SHP77 (cell line): ENCODE measurements around the gene NSG2.
A peak's percentile ranks its signal among the peaks of the same experiment; 100 is the strongest.

Experiments
- DNase-seq, 2 experiments: peaks; one replicate each; lab custom pipeline; 2025; lab: John Stamatoyannopoulos, UW

Gene NSG2

GRCh38 chr5:174045470-174046025 is at the start of gene NSG2:
Gene NSG2 (plus strand): TSS chr5:174045706. CDS start chr5:174046756, 1,050 bp downstream.
- DNase-seq: peak; percentile 88 to 89

GRCh38 chr5:173997331-173997730 is 48.2 kb upstream of the NSG2 start:
- DNase-seq: no peak

- DNase-seq: no peak
These were observed 47.0 kb upstream of the NSG2 start for GRCh38 chr5:173998531-173998930.

- DNase-seq: no peak
These were observed 45.4 kb upstream of the NSG2 start for GRCh38 chr5:174000076-174000475.

GRCh38 chr5:174003795-174004194 is 41.7 kb upstream of the NSG2 start:
- no peak for DNase-seq

GRCh38 chr5:174008922-174009321 is 36.6 kb upstream of the NSG2 start:
- no peak for DNase-seq

- DNase-seq: no peak
These were observed 35.1 kb upstream of the NSG2 start for GRCh38 chr5:174010365-174010764.

GRCh38 chr5:174011441-174011840 is 34.1 kb upstream of the NSG2 start:
- DNase-seq: no peak

GRCh38 chr5:174020069-174020927 is 25.2 kb upstream of the NSG2 start:
- DNase-seq: peak; percentile 56 to 66

GRCh38 chr5:174020928-174021304 is 24.6 kb upstream of the NSG2 start:
- DNase-seq: no peak

GRCh38 chr5:174022384-174023095 is 23.0 kb upstream of the NSG2 start:
- DNase-seq: no peak

- DNase-seq: no peak
These were observed 15.2 kb upstream of the NSG2 start for GRCh38 chr5:174030286-174030685.

GRCh38 chr5:174044466-174045254 is 846 bp upstream of the NSG2 start:
- no peak for DNase-seq

GRCh38 chr5:174046558-174046957 is 1.1 kb downstream of the NSG2 start:
- no peak for DNase-seq

- no peak for DNase-seq
These were observed 2.1 kb downstream of the NSG2 start for GRCh38 chr5:174047472-174048099.

- DNase-seq: no peak
These were observed 7.1 kb downstream of the NSG2 start for GRCh38 chr5:174052636-174053035.

- no peak for DNase-seq
These were observed 8.4 kb downstream of the NSG2 start for GRCh38 chr5:174053905-174054304.

GRCh38 chr5:174056064-174056847 is 10.8 kb downstream of the NSG2 start:
- no peak for DNase-seq

- DNase-seq: no peak
These were observed 11.7 kb downstream of the NSG2 start for GRCh38 chr5:174057206-174057605.

GRCh38 chr5:174058433-174059122 is 13.1 kb downstream of the NSG2 start:
- DNase-seq: no peak
